H1 (cell line): ENCODE measurements around the gene PLB1. TPM values are rescaled to one million over a fixed set of nuclear protein-coding genes. Genes with fewer than 3 reads are reported as not detected.

ENCODE experiments used
- CTCF ChIA-PET: fragments of 300-600 bp; sonication (Branson Sonifier 250); formaldehyde crosslinking; loops from one replicate; lab custom pipeline; 2021; ENCODE audit not compliant: partially characterized antibody; lab: Charles Lee
- POLR2A ChIA-PET: fragments of 300-600 bp; sonication (Branson Sonifier 250); formaldehyde crosslinking; loops from one replicate; lab custom pipeline; 2021; ENCODE audit warnings: inconsistent platforms; ENCODE audit not compliant: partially characterized antibody; lab: Charles Lee
- DNase-seq, 2 experiments: peaks; one replicate each; pipeline versions ENCODE4 v3.0.0 to v3.0.0-alpha.2; 2010 to 2022; ENCODE audit warnings: low spot score in 2 of 2, low read depth in 1 of 2, mixed read lengths in 1 of 2
- FAIRE-seq: peaks from 2 replicates; lab custom pipeline; 2011; peaks lifted over from hg19 to GRCh38; lab: Jason Lieb, UNC
- H2AFZ ChIP-seq: 2 replicates; pipeline ENCODE4 v1.8.1; 2012; ENCODE audit warnings: low read length, inconsistent platforms
- H2AK5ac ChIP-seq: 2 replicates; pipeline ENCODE4 v1.6.1; 2013; ENCODE audit warnings: low read depth, low read length
- H2BK120ac ChIP-seq: replicated peaks from 2 replicates; pipeline ENCODE3; 2013; ENCODE audit warnings: low read depth, low read length, inconsistent platforms
- H2BK12ac ChIP-seq: 2 replicates; pipeline ENCODE4 v1.6.1; 2013; ENCODE audit warnings: low read depth, low read length
- H2BK15ac ChIP-seq: 2 replicates; pipeline ENCODE4 v1.6.1; 2013; ENCODE audit warnings: low read length
- H2BK20ac ChIP-seq: 2 replicates; pipeline ENCODE4 v1.6.1; 2013; ENCODE audit warnings: low read length
- H2BK5ac ChIP-seq: 2 replicates; pipeline ENCODE4 v1.6.1; 2013; ENCODE audit warnings: low read depth, low read length
- H3K14ac ChIP-seq: 2 replicates; pipeline ENCODE4 v1.6.1; 2013; ENCODE audit warnings: inconsistent platforms; ENCODE audit not compliant: insufficient read length
- H3K18ac ChIP-seq: 2 replicates; pipeline ENCODE4 v1.6.1; 2013; ENCODE audit warnings: low read length; ENCODE audit errors: extremely low read depth
- H3K23ac ChIP-seq: 2 replicates; pipeline ENCODE4 v1.6.1; 2013; ENCODE audit warnings: inconsistent platforms; ENCODE audit not compliant: insufficient read length
- H3K23me2 ChIP-seq: 2 replicates; pipeline ENCODE4 v1.6.1; 2013; ENCODE audit warnings: low read depth, low read length
- H3K27ac ChIP-seq: 2 replicates; pipeline ENCODE4 v1.6.1; 2011; ENCODE audit warnings: low read depth, low read length, inconsistent platforms
- H3K27me3 ChIP-seq, 4 experiments: replicated peaks in 1 of 4; 1 replicate in 1 of 4; 2 replicates in 3 of 4; pipeline versions ENCODE4 v1.6.1 to v1.8.1; 2011 to 2013; ENCODE audit warnings: low read length in 3 of 4, mild to moderate bottlenecking in 3 of 4, inconsistent platforms in 2 of 4, mixed read lengths in 2 of 4, moderate library complexity in 1 of 4; ENCODE audit not compliant: control insufficient read depth in 3 of 4, insufficient read depth in 3 of 4; ENCODE audit errors: extremely low read depth in 1 of 4
- H3K36me3 ChIP-seq, 4 experiments: 2 replicates each; pipeline versions ENCODE4 v1.6.1 to v1.8.1; 2011 to 2013; ENCODE audit warnings: mild to moderate bottlenecking in 4 of 4, low read length in 3 of 4, moderate library complexity in 2 of 4, control low read depth in 1 of 4, inconsistent platforms in 1 of 4; ENCODE audit not compliant: insufficient read depth in 4 of 4, control insufficient read depth in 2 of 4
- H3K4ac ChIP-seq: replicated peaks from 2 replicates; pipeline ENCODE3; 2013; ENCODE audit warnings: low read length, low read depth, mixed read lengths, inconsistent platforms; ENCODE audit not compliant: insufficient read length
- H3K4me1 ChIP-seq, 4 experiments: replicated peaks in 1 of 4; 1 replicate in 1 of 4; 2 replicates in 3 of 4; pipeline versions ENCODE4 v1.6.1 to v1.8.1; 2011 to 2013; ENCODE audit warnings: low read length in 3 of 4, inconsistent platforms in 2 of 4, mixed read lengths in 1 of 4; ENCODE audit not compliant: insufficient read depth in 4 of 4, control insufficient read depth in 3 of 4
- H3K4me2 ChIP-seq, 2 experiments: 2 replicates each; pipeline versions ENCODE4 v1.6.1 to v1.8.1; 2011 to 2013; ENCODE audit warnings: low read depth in 2 of 2, low read length in 2 of 2, control low read depth in 1 of 2, inconsistent platforms in 1 of 2, mild to moderate bottlenecking in 1 of 2; ENCODE audit not compliant: insufficient read depth in 1 of 2
- H3K4me3 ChIP-seq, 4 experiments: fragments of 200-600, 300-600 bp in 1 of 4; sonication (generic), shearing (Covaris generic), sonication (Bioruptor Twin) in 1 of 4; 2 replicates each; pipeline versions ENCODE4 v1.5.1 to v1.8.1; 2011 to 2016; ENCODE audit warnings: low read length in 4 of 4, low read depth in 3 of 4, control low read depth in 2 of 4, inconsistent platforms in 2 of 4, mild to moderate bottlenecking in 2 of 4, mixed read lengths in 1 of 4, moderate library complexity in 1 of 4; ENCODE audit not compliant: insufficient read depth in 2 of 4; ENCODE audit errors: extremely low read depth in 1 of 4
- H3K56ac ChIP-seq: replicated peaks from 2 replicates; pipeline ENCODE3; 2013; ENCODE audit warnings: low read depth, mild to moderate bottlenecking, mixed read lengths, low read length, inconsistent platforms; ENCODE audit not compliant: insufficient read length
- H3K79me1 ChIP-seq: 2 replicates; pipeline ENCODE4 v1.6.1; 2013; ENCODE audit warnings: low read depth, low read length, control low read depth
- H3K79me2 ChIP-seq, 2 experiments: 2 replicates each; pipeline versions ENCODE4 v1.6.1 to v1.8.1; 2012 to 2013; ENCODE audit warnings: low read length in 2 of 2, mild to moderate bottlenecking in 2 of 2, inconsistent platforms in 1 of 2; ENCODE audit not compliant: insufficient read depth in 2 of 2, control insufficient read depth in 1 of 2
- H3K9ac ChIP-seq, 4 experiments: replicated peaks in 1 of 4; 1 replicate in 1 of 4; 2 replicates in 3 of 4; pipeline versions ENCODE4 v1.6.1 to v1.8.1; 2011 to 2013; ENCODE audit warnings: low read depth in 3 of 4, low read length in 3 of 4, control low read depth in 2 of 4, mild to moderate bottlenecking in 2 of 4, moderate library complexity in 2 of 4, inconsistent platforms in 1 of 4; ENCODE audit errors: extremely low read depth in 1 of 4
- H3K9me3 ChIP-seq, 2 experiments: 2 replicates each; pipeline versions ENCODE4 v1.6.1 to v1.8.1; 2012 to 2013; ENCODE audit warnings: mild to moderate bottlenecking in 2 of 2, moderate library complexity in 2 of 2, control low read depth in 1 of 2, inconsistent platforms in 1 of 2, low read depth in 1 of 2, low read length in 1 of 2, mixed read lengths in 1 of 2; ENCODE audit not compliant: insufficient read depth in 2 of 2
- H4K20me1 ChIP-seq, 2 experiments: replicated peaks in 1 of 2; 2 replicates each; pipeline versions ENCODE3 to v1.8.1; 2011 to 2013; ENCODE audit warnings: inconsistent platforms in 2 of 2, low read length in 2 of 2, mild to moderate bottlenecking in 1 of 2; ENCODE audit not compliant: insufficient read depth in 2 of 2, control insufficient read depth in 1 of 2
- H4K5ac ChIP-seq: 2 replicates; pipeline ENCODE4 v1.6.1; 2013; ENCODE audit warnings: low read length, low read depth, mixed read lengths, inconsistent platforms; ENCODE audit not compliant: insufficient read length
- H4K8ac ChIP-seq: 2 replicates; pipeline ENCODE4 v1.8.0; 2013; ENCODE audit warnings: mild to moderate bottlenecking, moderate library complexity, low read length, inconsistent platforms; ENCODE audit not compliant: insufficient read depth; ENCODE audit errors: extremely low read depth
- H4K91ac ChIP-seq: replicated peaks from 2 replicates; pipeline ENCODE3; 2013; ENCODE audit warnings: low read length, mixed read lengths, inconsistent platforms; ENCODE audit not compliant: insufficient read length
- SP1 ChIP-seq: IDR thresholded peaks from 2 replicates; pipeline ENCODE4 v1.6.1; 2011; ENCODE audit warnings: low read depth, low read length
- SUZ12 ChIP-seq: fragments of 200-600 bp; sonication (generic); IDR thresholded peaks from 2 replicates; pipeline ENCODE4 v1.6.1; 2012; ENCODE audit warnings: mild to moderate bottlenecking, inconsistent platforms, low read length, moderate library complexity, mixed read lengths
- WGBS, 2 experiments: shearing (Covaris generic) in 1 of 2; methylation state at CpG; one replicate each; pipeline versions ENCODE4 v1.1.6 to v1.1.7; 2013 to 2015; ENCODE audit warnings: low lambda C conversion rate in 2 of 2, mixed read lengths in 2 of 2, inconsistent platforms in 1 of 2, low coverage in 1 of 2, missing lambda C conversion rate in 1 of 2; ENCODE audit not compliant: insufficient replicate concordance in 2 of 2, insufficient coverage in 1 of 2, insufficient read length in 1 of 2; ENCODE audit errors: extremely low coverage in 1 of 2, missing lambda C conversion rate in 1 of 2; 5-methylcytosine and 5-hydroxymethylcytosine counted together
- polyA plus RNA-seq, 7 experiments: library from polyadenylated mRNA; depleted of rRNA in 3 of 7; stranded (reverse) in 5 of 7; unstranded in 2 of 7; fragments of >200 nt in 5 of 7; fragments of 200-250 nt in 2 of 7; gene quantifications; 1 replicate in 5 of 7; 2 replicates in 1 of 7; 4 replicates in 1 of 7; pipeline versions ENCODE4 v1.2.1 to v1.2.3, GENCODE V29; 2011 to 2013; ENCODE audit warnings: missing spikeins in 2 of 7, mixed read lengths in 2 of 7
- total RNA-seq: library from RNA; stranded (reverse); fragmentation: NEBNext Ultra II Directional; extraction: Animal tissue kit (Norgen Biotek cat#: 25700); gene quantifications from 2 replicates; pipeline ENCODE4 v1.2.1, GENCODE V29; 2021

The PLB1 gene
- total and polyA plus RNA-seq, 2 of the 8 experiments (the other 6 are each of a cell fraction or from before 2014, with no cell fraction given): 0.20 to 0.36 TPM

DNA sequence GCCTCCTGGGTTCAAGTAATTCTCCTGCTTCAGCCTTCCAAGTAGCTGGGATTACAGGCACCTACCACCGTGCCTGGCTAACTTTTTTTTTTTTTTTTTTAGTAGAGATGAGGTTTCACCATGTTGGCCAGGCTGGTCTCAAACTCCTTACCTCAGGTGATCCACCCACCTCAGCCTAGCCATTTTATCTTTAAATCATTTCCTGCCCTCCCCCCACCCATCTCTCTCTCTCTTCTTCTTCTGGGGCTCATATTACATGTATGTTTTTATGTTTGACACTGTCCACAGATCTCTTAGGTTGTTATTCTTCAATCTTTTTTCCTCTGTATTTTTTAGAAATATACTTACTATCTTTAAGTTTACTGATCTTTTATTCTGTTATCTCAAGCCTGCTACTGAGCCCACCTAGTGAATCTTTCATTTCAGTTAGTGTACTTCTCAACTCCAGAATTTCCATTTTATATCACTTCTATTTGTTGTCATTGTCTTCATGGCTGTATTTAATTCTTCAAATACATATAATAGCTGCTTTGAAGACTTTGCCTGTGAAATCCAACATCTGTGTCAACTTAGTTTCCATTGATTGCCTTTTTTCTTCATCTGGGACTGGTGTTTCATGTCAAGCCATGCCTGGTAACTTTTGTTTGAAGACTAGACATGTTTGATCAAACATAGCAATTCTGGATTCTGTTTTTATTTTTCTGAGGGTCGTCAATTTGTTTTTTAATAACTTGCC is 16.2 kb downstream of the PLB1 start:
- POLR2A ChIA-PET: interaction anchor here (0.6 kb wide), 1 partner anchor 20 kb away, joined by 5 read pairs; no protein-coding TSS in a partner anchor
- no peak overlapping the region for H3K9ac ChIP-seq
- H3K9me3 ChIP-seq: no peaks in the 10 kb centered on the region
- TF ChIP-seq SP1 (no peak), SUZ12 (no peak)

More for the DNA sequence above, 16.2 kb downstream of the PLB1 start:
- no peaks in the 10 kb centered on the region for H3K23me2 ChIP-seq
- no peak overlapping the region for H2BK5ac ChIP-seq
- H3K27me3 ChIP-seq: no peaks in the 10 kb centered on the region
- H2BK15ac ChIP-seq: no peak overlapping the region
- 75% methylated on average over 1 of the region's 2 CpGs; no CpG with 5 or more reads in 1 of the 2 experiments for WGBS, 2 experiments
- no peaks in the 10 kb centered on the region for H4K20me1 ChIP-seq
- H3K79me2 ChIP-seq: no peaks in the 10 kb centered on the region
- H3K56ac ChIP-seq: no peak overlapping the region
- H3K79me1 ChIP-seq: no peaks in the 10 kb centered on the region
- no peak overlapping the region for H3K18ac ChIP-seq
- H3K4ac ChIP-seq: no peak overlapping the region
- no peak overlapping the region for H2AFZ ChIP-seq
- no peak overlapping the region for H3K4me2 ChIP-seq
- H3K36me3 ChIP-seq: no peaks in the 10 kb centered on the region
- H4K91ac ChIP-seq: no peak overlapping the region
- no peak overlapping the region for H2BK12ac ChIP-seq
- no peak overlapping the region for H3K14ac ChIP-seq
- no peak overlapping the region for H3K4me3 ChIP-seq
- DNase-seq (no peak), FAIRE-seq (no peak)
- H3K23ac ChIP-seq: no peak overlapping the region
- no peak overlapping the region for H2BK20ac ChIP-seq
- H3K27ac ChIP-seq: no peak overlapping the region
- CTCF ChIA-PET: interaction anchor here (0.6 kb wide), 1 partner anchor 577 kb away, joined by 4 read pairs; no protein-coding TSS in a partner anchor
- H2BK120ac ChIP-seq: no peak overlapping the region
- H4K8ac ChIP-seq: no peak overlapping the region
- H3K4me1 ChIP-seq: no peaks in the 10 kb centered on the region
- H2AK5ac ChIP-seq: no peak overlapping the region
- no peak overlapping the region for H4K5ac ChIP-seq
